K562 (cell line): Measurements from ENCODE around the gene C1D. TPM values are rescaled to one million over a fixed set of nuclear protein-coding genes. Genes with fewer than 3 reads are reported as not detected.

ENCODE experiments used
- ATAC-seq: fragments of 200-7000 bp; cut with Tn5 transposase; 3 replicates; pipeline ENCODE4 v1.9.1; 2020; ENCODE audit warnings: moderate library complexity
- BruUV-seq: library from RNA; stranded (reverse); fragments of 400-500 nt; replicated peaks from 2 replicates; lab custom pipeline; 2021; lab: Mats Ljungman, UMichigan
- CTCF ChIA-PET: fragments of 300-600 bp; formaldehyde crosslinking; extraction: SDS; loops from one replicate; lab custom pipeline; 2021; ENCODE audit warnings: low intra/inter-chr PET ratio; lab: Yijun Ruan, JAX
- POLR2A ChIA-PET: fragments of 300-600, 350-650 bp; sonication (Branson Sonifier 250); formaldehyde crosslinking; extraction: SDS; loops from one replicate; lab custom pipeline; 2021; ENCODE audit warnings: antibody characterized with exemption, inconsistent platforms; lab: Yijun Ruan, JAX
- DNase-seq, 4 experiments: peaks; one replicate each; pipeline versions ENCODE4 v3.0.0 to v3.0.0-alpha.2; 2011 to 2018; ENCODE audit warnings: low spot score in 3 of 4, mixed read lengths in 3 of 4; ENCODE audit errors: extremely low read depth in 1 of 4
- FAIRE-seq: peaks from 2 replicates; lab custom pipeline; 2011; peaks lifted over from hg19 to GRCh38; lab: Jason Lieb, UNC
- H2AFZ ChIP-seq: 2 replicates; pipeline ENCODE4 v1.6.0; 2011; ENCODE audit warnings: low read depth, low read length, control low read depth, inconsistent platforms
- H3K27ac ChIP-seq: fragments of 200-600 bp; 3 replicates; pipeline ENCODE4 v1.8.0; 2011; ENCODE audit warnings: low read depth, mild to moderate bottlenecking, control low read depth, inconsistent platforms, low read length, moderate library complexity, mixed read lengths; ENCODE audit errors: extremely low read depth
- H3K27me3 ChIP-seq, 2 experiments: fragments of 300-600 bp in 1 of 2; 2 replicates in 1 of 2; 3 replicates in 1 of 2; pipeline versions ENCODE4 v1.6.0 to v1.8.0; 2011; ENCODE audit warnings: inconsistent platforms in 2 of 2, low read length in 2 of 2, mild to moderate bottlenecking in 1 of 2, mixed read lengths in 1 of 2, moderate library complexity in 1 of 2; ENCODE audit not compliant: control insufficient read depth in 2 of 2, insufficient read depth in 2 of 2
- H3K36me3 ChIP-seq: fragments of 300-600 bp; 3 replicates; pipeline ENCODE4 v1.8.0; 2011; ENCODE audit warnings: mild to moderate bottlenecking, low read length, inconsistent platforms; ENCODE audit not compliant: control insufficient read depth, insufficient read depth
- H3K4me1 ChIP-seq, 2 experiments: fragments of 200-600 bp in 1 of 2; replicated peaks in 1 of 2; 2 replicates in 1 of 2; 3 replicates in 1 of 2; pipeline versions ENCODE4 v1.5.1 to v1.8.0; 2011; ENCODE audit warnings: inconsistent platforms in 2 of 2, low read length in 2 of 2, mild to moderate bottlenecking in 1 of 2, mixed read lengths in 1 of 2, moderate library complexity in 1 of 2; ENCODE audit not compliant: control insufficient read depth in 2 of 2, insufficient read depth in 2 of 2
- H3K4me2 ChIP-seq: 2 replicates; pipeline ENCODE4 v1.6.1; 2011; ENCODE audit warnings: low read length, control low read depth, inconsistent platforms, mixed read lengths; ENCODE audit not compliant: insufficient read depth
- H3K4me3 ChIP-seq: fragments of 200-600 bp; sonication (generic), shearing (Covaris generic); 2 replicates; pipeline ENCODE4 v1.5.1; 2016; ENCODE audit warnings: control low read depth, inconsistent platforms
- H3K79me2 ChIP-seq: fragments of 200-600 bp; 3 replicates; pipeline ENCODE4 v1.8.0; 2011; ENCODE audit warnings: low read length, inconsistent platforms; ENCODE audit not compliant: control insufficient read depth, insufficient read depth
- H3K9ac ChIP-seq, 2 experiments: 2 replicates each; pipeline versions ENCODE4 v1.6.0 to v1.6.1; 2011; ENCODE audit warnings: low read depth in 2 of 2, low read length in 2 of 2, control low read depth in 1 of 2, inconsistent platforms in 1 of 2, mild to moderate bottlenecking in 1 of 2, mixed read lengths in 1 of 2; ENCODE audit not compliant: insufficient read depth in 1 of 2
- H3K9me1 ChIP-seq: one replicate; pipeline ENCODE4 v1.6.0; 2011; ENCODE audit warnings: inconsistent platforms, mild to moderate bottlenecking, low read length, moderate library complexity; ENCODE audit not compliant: control insufficient read depth, insufficient read depth
- H3K9me3 ChIP-seq: replicated peaks from 2 replicates; pipeline ENCODE4 v1.5.1; 2011; ENCODE audit warnings: low read depth, low read length, inconsistent platforms; ENCODE audit not compliant: control insufficient read depth, insufficient read depth
- H4K20me1 ChIP-seq: replicated peaks from 2 replicates; pipeline ENCODE4 v1.6.1; 2011; ENCODE audit warnings: low read length, inconsistent platforms, mixed read lengths; ENCODE audit not compliant: control insufficient read depth, insufficient read depth
- CAMTA2 ChIP-seq: fragments of 250-450 bp; sonication (Bioruptor Pico); conservative IDR thresholded peaks from 2 replicates; pipeline ENCODE4 v1.5.1; 2022
- MCM5 ChIP-seq: fragments of 450-650 bp; IDR thresholded peaks from 2 replicates; pipeline ENCODE4 v1.6.1; 2016; ENCODE audit warnings: low read depth
- NFRKB ChIP-seq: fragments of 450-650 bp; IDR thresholded peaks from 2 replicates; pipeline ENCODE4 v1.6.1; 2016; ENCODE audit warnings: low read depth
- ZNF436 ChIP-seq: fragments of 250-450, 450-650 bp; sonication (Bioruptor Pico); formaldehyde crosslinking; IDR thresholded peaks from 2 replicates; pipeline ENCODE4 v1.7.0; 2020; ENCODE audit warnings: mild to moderate bottlenecking
- WGBS: fragments of 100-300 bp; shearing (Covaris generic); methylation state at CpG from one replicate; pipeline ENCODE4 v1.1.6; 2016; ENCODE audit warnings: low coverage, mixed read lengths; ENCODE audit not compliant: insufficient coverage; ENCODE audit errors: missing lambda C conversion rate; 5-methylcytosine and 5-hydroxymethylcytosine counted together
- in situ Hi-C: fragments of 300-500 bp; cut with MboI; formaldehyde crosslinking; loops from 4 replicates; pipeline ENCODE4 v1.15.0; 2018; ENCODE audit warnings: inconsistent platforms, mixed read lengths
- intact Hi-C: fragments of 100-400 bp; cut with micrococcal nuclease; formaldehyde crosslinking; loops from 2 replicates; pipeline ENCODE4 v1.14.2; 2022
- polyA plus RNA-seq, 8 experiments: library from polyadenylated mRNA; depleted of rRNA in 4 of 8; stranded (reverse) in 5 of 8; unstranded in 3 of 8; fragments of >200 nt; fragmentation: Nextera tagmentation in 2 of 8; fragmentation: Illumina TruSeq in 1 of 8; extraction: Ambion mirVana in 2 of 8; extraction: Trizol in 1 of 8; gene quantifications; 2 replicates each; pipeline versions ENCODE4 v1.2.1 to v1.2.3, GENCODE V29; 2011 to 2014; ENCODE audit warnings: inconsistent platforms in 1 of 8, missing spikeins in 1 of 8
- total RNA-seq, 7 experiments: library from RNA; depleted of rRNA in 6 of 7; stranded (reverse); fragments of >200 nt in 6 of 7; fragmentation: Illumina TruSeq in 2 of 7; extraction: Trizol in 2 of 7; gene quantifications; 2 replicates each; pipeline versions ENCODE4 v1.2.1 to v1.2.3, GENCODE V29; 2011 to 2021; ENCODE audit warnings: low replicate concordance in 1 of 7
- TF ChIP-seq, protein P1 (sequence below): fragments of 450-650 bp; IDR thresholded peaks from 2 replicates; pipeline ENCODE4 v1.6.1; 2016; ENCODE audit warnings: low read depth
- TF ChIP-seq, protein P2 (sequence below): fragments of 250-450 bp; sonication (Bioruptor Pico); IDR thresholded peaks from 2 replicates; pipeline ENCODE4 v1.6.1; 2021; ENCODE audit warnings: mild to moderate bottlenecking
- TF ChIP-seq, protein P3 (sequence below): fragments of 450-650 bp; IDR thresholded peaks from 2 replicates; pipeline ENCODE4 v1.6.1; 2016
- TF ChIP-seq, protein P4 (sequence below): fragments of 250-450 bp; sonication (Bioruptor Pico); IDR thresholded peaks from 2 replicates; pipeline ENCODE4 v1.4.0; 2020; ENCODE audit warnings: mild to moderate bottlenecking, moderate library complexity, borderline replicate concordance

The C1D gene
- total and polyA plus RNA-seq, 9 of the 15 experiments (the other 6 are each of a cell fraction or from before 2014, with no cell fraction given): 33.2 to 123 (median 56.5) TPM

DNA sequence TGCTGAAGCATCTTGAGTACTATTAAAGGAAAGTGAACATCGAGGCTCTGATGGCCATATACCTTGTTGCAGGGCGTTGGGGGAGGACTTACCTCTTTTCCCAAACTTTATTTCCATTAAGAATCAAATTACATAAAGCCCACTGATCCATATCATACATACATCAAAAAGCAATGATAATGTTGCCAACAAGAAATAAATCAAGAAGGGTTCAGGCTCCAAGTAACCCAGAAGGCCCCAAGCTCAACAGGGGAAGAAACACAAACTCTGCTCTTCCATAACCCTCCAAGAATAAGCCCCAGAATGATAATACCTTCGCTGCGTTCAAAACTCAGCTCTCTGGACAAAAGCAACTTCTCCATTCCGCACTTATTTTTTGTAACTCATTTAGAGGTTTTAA, 32.3 kb downstream of the C1D start:
- Histone ChIP-seq H4K20me1 (no peaks in the 10 kb centered on the region), H3K9me3 (no peaks in the 10 kb centered on the region), H2AFZ (no peak overlapping the region), H3K4me1 (no peaks in the 10 kb centered on the region; a peak in 1 of 5 replicates), H3K9ac (no peak overlapping the region), H3K4me2 (no peak overlapping the region), H3K36me3 (no peaks in the 10 kb centered on the region), H3K79me2 (no peaks in the 10 kb centered on the region), H3K27ac (no peak overlapping the region), H3K4me3 (no peak overlapping the region), H3K27me3 (no peaks in the 10 kb centered on the region), H3K9me1 (no peaks in the 10 kb centered on the region)
- WGBS: 14% methylated on average over 5 of the region's 5 CpGs
- ATAC-seq: no peak
- intact Hi-C loops (loop anchor here (5.0 to 10.0 kb wide), 4 partner anchors 93 to 1603 kb away; no protein-coding TSS in a partner anchor), in situ Hi-C loops (no loop called here)
- no peak for DNase-seq
- BruUV-seq: no TSS peak
- ChIA-PET CTCF (no interaction called here), POLR2A (interaction anchor here (0.5 to 0.9 kb wide), 2 partner anchors 18 to 26 kb away, joined by 3 read pairs; no protein-coding TSS in a partner anchor)
- no peak for FAIRE-seq
- no peak for TF ChIP-seq CAMTA2
- TF ChIP-seq, protein P1, sequence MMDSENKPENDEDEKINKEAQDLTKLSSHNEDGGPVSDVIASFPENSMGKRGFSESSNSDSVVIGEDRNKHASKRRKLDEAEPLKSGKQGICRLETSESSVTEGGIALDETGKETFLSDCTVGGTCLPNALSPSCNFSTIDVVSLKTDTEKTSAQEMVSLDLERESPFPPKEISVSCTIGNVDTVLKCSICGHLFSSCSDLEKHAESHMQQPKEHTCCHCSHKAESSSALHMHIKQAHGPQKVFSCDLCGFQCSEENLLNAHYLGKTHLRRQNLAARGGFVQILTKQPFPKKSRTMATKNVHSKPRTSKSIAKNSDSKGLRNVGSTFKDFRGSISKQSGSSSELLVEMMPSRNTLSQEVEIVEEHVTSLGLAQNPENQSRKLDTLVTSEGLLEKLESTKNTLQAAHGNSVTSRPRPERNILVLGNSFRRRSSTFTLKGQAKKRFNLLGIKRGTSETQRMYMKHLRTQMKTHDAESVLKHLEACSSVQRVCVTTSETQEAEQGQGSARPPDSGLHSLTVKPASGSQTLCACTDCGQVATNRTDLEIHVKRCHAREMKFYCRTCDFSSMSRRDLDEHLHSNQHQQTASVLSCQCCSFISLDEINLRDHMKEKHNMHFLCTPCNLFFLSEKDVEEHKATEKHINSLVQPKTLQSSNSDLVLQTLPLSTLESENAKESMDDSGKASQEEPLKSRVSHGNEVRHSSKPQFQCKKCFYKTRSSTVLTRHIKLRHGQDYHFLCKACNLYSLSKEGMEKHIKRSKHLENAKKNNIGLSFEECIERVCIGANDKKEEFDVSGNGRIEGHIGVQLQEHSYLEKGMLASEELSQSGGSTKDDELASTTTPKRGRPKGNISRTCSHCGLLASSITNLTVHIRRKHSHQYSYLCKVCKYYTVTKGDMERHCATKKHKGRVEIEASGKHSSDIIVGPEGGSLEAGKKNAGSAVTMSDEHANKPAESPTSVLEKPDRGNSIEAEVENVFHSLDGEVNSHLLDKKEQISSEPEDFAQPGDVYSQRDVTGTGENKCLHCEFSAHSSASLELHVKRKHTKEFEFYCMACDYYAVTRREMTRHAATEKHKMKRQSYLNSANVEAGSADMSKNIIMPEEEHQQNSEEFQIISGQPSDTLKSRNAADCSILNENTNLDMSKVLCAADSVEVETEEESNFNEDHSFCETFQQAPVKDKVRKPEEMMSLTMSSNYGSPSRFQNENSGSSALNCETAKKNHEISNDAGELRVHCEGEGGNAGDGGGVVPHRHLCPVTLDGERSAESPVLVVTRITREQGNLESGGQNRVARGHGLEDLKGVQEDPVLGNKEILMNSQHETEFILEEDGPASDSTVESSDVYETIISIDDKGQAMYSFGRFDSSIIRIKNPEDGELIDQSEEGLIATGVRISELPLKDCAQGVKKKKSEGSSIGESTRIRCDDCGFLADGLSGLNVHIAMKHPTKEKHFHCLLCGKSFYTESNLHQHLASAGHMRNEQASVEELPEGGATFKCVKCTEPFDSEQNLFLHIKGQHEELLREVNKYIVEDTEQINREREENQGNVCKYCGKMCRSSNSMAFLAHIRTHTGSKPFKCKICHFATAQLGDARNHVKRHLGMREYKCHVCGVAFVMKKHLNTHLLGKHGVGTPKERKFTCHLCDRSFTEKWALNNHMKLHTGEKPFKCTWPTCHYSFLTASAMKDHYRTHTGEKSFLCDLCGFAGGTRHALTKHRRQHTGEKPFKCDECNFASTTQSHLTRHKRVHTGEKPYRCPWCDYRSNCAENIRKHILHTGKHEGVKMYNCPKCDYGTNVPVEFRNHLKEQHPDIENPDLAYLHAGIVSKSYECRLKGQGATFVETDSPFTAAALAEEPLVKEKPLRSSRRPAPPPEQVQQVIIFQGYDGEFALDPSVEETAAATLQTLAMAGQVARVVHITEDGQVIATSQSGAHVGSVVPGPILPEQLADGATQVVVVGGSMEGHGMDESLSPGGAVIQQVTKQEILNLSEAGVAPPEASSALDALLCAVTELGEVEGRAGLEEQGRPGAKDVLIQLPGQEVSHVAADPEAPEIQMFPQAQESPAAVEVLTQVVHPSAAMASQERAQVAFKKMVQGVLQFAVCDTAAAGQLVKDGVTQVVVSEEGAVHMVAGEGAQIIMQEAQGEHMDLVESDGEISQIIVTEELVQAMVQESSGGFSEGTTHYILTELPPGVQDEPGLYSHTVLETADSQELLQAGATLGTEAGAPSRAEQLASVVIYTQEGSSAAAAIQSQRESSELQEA: no peak
- TF ChIP-seq, protein P2, sequence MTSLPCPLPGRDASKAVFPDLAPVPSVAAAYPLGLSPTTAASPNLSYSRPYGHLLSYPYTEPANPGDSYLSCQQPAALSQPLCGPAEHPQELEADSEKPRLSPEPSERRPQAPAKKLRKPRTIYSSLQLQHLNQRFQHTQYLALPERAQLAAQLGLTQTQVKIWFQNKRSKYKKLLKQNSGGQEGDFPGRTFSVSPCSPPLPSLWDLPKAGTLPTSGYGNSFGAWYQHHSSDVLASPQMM (CRISPR knock-in tag): no peak
- no peak for TF ChIP-seq ZNF436 (CRISPR knock-in tag)
- no peak for TF ChIP-seq MCM5
- TF ChIP-seq, protein P3, sequence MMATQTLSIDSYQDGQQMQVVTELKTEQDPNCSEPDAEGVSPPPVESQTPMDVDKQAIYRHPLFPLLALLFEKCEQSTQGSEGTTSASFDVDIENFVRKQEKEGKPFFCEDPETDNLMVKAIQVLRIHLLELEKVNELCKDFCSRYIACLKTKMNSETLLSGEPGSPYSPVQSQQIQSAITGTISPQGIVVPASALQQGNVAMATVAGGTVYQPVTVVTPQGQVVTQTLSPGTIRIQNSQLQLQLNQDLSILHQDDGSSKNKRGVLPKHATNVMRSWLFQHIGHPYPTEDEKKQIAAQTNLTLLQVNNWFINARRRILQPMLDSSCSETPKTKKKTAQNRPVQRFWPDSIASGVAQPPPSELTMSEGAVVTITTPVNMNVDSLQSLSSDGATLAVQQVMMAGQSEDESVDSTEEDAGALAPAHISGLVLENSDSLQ: no peak
- TF ChIP-seq, protein P4, sequence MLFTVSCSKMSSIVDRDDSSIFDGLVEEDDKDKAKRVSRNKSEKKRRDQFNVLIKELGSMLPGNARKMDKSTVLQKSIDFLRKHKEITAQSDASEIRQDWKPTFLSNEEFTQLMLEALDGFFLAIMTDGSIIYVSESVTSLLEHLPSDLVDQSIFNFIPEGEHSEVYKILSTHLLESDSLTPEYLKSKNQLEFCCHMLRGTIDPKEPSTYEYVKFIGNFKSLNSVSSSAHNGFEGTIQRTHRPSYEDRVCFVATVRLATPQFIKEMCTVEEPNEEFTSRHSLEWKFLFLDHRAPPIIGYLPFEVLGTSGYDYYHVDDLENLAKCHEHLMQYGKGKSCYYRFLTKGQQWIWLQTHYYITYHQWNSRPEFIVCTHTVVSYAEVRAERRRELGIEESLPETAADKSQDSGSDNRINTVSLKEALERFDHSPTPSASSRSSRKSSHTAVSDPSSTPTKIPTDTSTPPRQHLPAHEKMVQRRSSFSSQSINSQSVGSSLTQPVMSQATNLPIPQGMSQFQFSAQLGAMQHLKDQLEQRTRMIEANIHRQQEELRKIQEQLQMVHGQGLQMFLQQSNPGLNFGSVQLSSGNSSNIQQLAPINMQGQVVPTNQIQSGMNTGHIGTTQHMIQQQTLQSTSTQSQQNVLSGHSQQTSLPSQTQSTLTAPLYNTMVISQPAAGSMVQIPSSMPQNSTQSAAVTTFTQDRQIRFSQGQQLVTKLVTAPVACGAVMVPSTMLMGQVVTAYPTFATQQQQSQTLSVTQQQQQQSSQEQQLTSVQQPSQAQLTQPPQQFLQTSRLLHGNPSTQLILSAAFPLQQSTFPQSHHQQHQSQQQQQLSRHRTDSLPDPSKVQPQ (CRISPR knock-in tag): no peak
- TF ChIP-seq NFRKB: no peak
